Measurements from ENCODE around the gene GRN.
A peak's percentile ranks its signal among the peaks of the same experiment; 100 is the strongest.

Gene GRN

DNA sequence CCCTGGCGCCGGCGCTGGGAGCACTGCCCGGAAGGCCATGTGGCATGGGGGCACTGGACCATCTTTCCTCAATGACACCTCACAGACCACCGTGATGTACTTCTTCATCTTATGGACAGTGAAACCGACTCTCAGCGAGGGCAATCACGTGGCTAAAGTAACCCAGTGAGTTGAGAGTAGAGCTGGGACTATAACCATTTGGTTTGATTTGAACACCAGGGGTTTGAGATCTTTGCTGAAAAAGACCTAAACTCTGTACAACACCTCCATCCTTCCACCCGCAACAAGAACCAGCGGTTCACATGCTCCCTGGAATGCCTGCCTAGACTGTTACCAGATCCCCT lies 41.1 kb downstream of the GRN start:
- ATAC-seq (ENCODE audit: insufficient read depth, low read depth) (no peak), DNase-seq (no peak)
- H3K27ac ChIP-seq (ENCODE audit: low read length): no peak overlapping the region
- no peaks in the 10 kb centered on the region for H3K36me3 ChIP-seq (ENCODE audit: insufficient read depth, low read length)
- TF ChIP-seq EZH2 (IDR thresholded peaks at IDR 0.05; ENCODE audit: borderline replicate concordance, low read depth, low read length, severe bottlenecking): no peak
- TF ChIP-seq, protein P1, sequence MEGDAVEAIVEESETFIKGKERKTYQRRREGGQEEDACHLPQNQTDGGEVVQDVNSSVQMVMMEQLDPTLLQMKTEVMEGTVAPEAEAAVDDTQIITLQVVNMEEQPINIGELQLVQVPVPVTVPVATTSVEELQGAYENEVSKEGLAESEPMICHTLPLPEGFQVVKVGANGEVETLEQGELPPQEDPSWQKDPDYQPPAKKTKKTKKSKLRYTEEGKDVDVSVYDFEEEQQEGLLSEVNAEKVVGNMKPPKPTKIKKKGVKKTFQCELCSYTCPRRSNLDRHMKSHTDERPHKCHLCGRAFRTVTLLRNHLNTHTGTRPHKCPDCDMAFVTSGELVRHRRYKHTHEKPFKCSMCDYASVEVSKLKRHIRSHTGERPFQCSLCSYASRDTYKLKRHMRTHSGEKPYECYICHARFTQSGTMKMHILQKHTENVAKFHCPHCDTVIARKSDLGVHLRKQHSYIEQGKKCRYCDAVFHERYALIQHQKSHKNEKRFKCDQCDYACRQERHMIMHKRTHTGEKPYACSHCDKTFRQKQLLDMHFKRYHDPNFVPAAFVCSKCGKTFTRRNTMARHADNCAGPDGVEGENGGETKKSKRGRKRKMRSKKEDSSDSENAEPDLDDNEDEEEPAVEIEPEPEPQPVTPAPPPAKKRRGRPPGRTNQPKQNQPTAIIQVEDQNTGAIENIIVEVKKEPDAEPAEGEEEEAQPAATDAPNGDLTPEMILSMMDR (IDR thresholded peaks at IDR 0.05; ENCODE audit: borderline replicate concordance, extremely low read depth, low read length, poor library complexity, severe bottlenecking): no peak
- H3K4me1 ChIP-seq (ENCODE audit: insufficient read depth, low read length): peaks cover 10% of the 10 kb centered on the region
- H3K4me2 ChIP-seq (ENCODE audit: insufficient read depth, low read length): peak overlapping the region; percentile 70
- peaks cover 2% of the 10 kb centered on the region for H3K27me3 ChIP-seq (ENCODE audit: insufficient read depth, low read length, poor library complexity)
- no peaks in the 10 kb centered on the region for H3K9me3 ChIP-seq (ENCODE audit: insufficient read depth, low read length, severe bottlenecking)
- no peaks in the 10 kb centered on the region; the same call in 1 of the 2 replicates for H4K20me1 ChIP-seq (ENCODE audit: insufficient read depth, low read length)
- no peak overlapping the region for H3K9ac ChIP-seq (ENCODE audit: low read depth, low read length)
- H3K79me2 ChIP-seq (ENCODE audit: insufficient read depth, low read length): no peaks in the 10 kb centered on the region
- H2AFZ ChIP-seq (ENCODE audit: low read depth, low read length): no peak overlapping the region
- H3K4me3 ChIP-seq (ENCODE audit: low read depth in 1 of 2, low read length in 2 of 2): no peak overlapping the region

DNA sequence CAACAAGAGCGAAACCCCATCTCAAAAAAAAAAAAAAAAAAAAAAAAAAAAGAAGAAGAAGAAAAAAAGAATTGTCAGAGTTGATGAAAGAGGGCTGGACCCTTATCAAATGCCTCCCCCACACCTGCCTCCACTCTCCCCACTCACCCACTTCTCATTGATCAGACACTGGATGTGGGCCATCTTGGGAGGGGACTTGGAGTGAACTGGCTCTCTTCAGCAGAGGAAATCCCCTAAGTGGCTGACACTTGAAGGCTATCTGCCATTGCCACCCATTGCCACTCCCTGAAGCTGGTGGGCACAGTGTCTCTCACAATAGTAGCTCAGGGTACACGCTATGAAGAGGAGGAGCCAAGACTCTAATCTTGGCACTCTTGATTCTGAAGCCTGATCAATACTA lies 42.7 kb downstream of the GRN start:
- H3K9me3 ChIP-seq (ENCODE audit: insufficient read depth, low read length, severe bottlenecking): no peaks in the 10 kb centered on the region
- no peak overlapping the region for H3K9ac ChIP-seq (ENCODE audit: low read depth, low read length)
- H3K4me2 ChIP-seq (ENCODE audit: insufficient read depth, low read length): no peak overlapping the region
- H3K4me3 ChIP-seq (ENCODE audit: low read depth in 1 of 2, low read length in 2 of 2): no peak overlapping the region
- no peaks in the 10 kb centered on the region for H3K36me3 ChIP-seq (ENCODE audit: insufficient read depth, low read length)
- H3K4me1 ChIP-seq (ENCODE audit: insufficient read depth, low read length): peaks cover 10% of the 10 kb centered on the region
- no peaks in the 10 kb centered on the region for H3K27me3 ChIP-seq (ENCODE audit: insufficient read depth, low read length, poor library complexity)
- H4K20me1 ChIP-seq (ENCODE audit: insufficient read depth, low read length): no peaks in the 10 kb centered on the region; the same call in 1 of the 2 replicates
- no peaks in the 10 kb centered on the region for H3K79me2 ChIP-seq (ENCODE audit: insufficient read depth, low read length)
- no peak for TF ChIP-seq EZH2 (IDR thresholded peaks at IDR 0.05; ENCODE audit: borderline replicate concordance, low read depth, low read length, severe bottlenecking)
- TF ChIP-seq, protein P1 (IDR thresholded peaks at IDR 0.05; ENCODE audit: borderline replicate concordance, extremely low read depth, low read length, poor library complexity, severe bottlenecking): no peak
- ATAC-seq (ENCODE audit: insufficient read depth, low read depth) (no peak), DNase-seq (no peak)
- H2AFZ ChIP-seq (ENCODE audit: low read depth, low read length): no peak overlapping the region
- H3K27ac ChIP-seq (ENCODE audit: low read length): no peak overlapping the region

DNA sequence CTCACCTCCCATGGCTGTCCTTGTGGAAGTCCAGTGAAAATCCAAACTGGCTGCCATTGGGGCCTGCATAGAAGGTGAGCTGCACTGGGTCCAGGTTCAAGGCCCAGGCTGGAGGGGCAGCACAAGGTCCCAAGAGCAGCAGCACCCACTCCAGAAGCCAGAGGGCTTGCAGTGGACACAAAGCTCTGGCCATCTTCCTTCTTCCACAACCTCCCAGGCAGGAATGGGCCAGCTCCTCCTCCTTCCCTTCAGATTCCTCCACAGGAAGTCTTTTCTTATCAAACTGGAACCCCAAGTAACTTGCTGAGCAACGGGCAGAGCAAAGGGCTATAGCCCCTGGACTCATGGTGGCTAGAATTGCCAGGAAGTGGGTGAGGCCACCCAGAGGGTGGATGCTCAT lies 44.2 kb downstream of the GRN start, which contains the start of gene ITGA2B:
TSS of gene ITGA2B (minus strand) at position 369 of the 400 bp plus-strand sequence. CDS start at position 193, 176 bp downstream.
- Histone ChIP-seq H3K27me3 (ENCODE audit: insufficient read depth, low read length, poor library complexity) (no peaks in the 10 kb centered on the region), H2AFZ (ENCODE audit: low read depth, low read length) (no peak within 1 kb of the TSS), H3K4me1 (ENCODE audit: insufficient read depth, low read length) (peaks cover 10% of the 10 kb centered on the region), H3K79me2 (ENCODE audit: insufficient read depth, low read length) (no peaks in the 10 kb centered on the region), H3K4me2 (ENCODE audit: insufficient read depth, low read length) (no peak within 1 kb of the TSS), H4K20me1 (ENCODE audit: insufficient read depth, low read length) (no peaks in the 10 kb centered on the region), H3K36me3 (ENCODE audit: insufficient read depth, low read length) (no peaks in the 10 kb centered on the region), H3K27ac (ENCODE audit: low read length) (no peak within 1 kb of the TSS), H3K9ac (ENCODE audit: low read depth, low read length) (no peak within 1 kb of the TSS), H3K9me3 (ENCODE audit: insufficient read depth, low read length, severe bottlenecking) (no peaks in the 10 kb centered on the region), H3K4me3 (ENCODE audit: low read depth in 1 of 2, low read length in 2 of 2) (no peak within 1 kb of the TSS)
- TF ChIP-seq EZH2 (IDR thresholded peaks at IDR 0.05; ENCODE audit: borderline replicate concordance, low read depth, low read length, severe bottlenecking): no peak
- TF ChIP-seq, protein P1 (IDR thresholded peaks at IDR 0.05; ENCODE audit: borderline replicate concordance, extremely low read depth, low read length, poor library complexity, severe bottlenecking): no peak
- DNase-seq: no peak
- ATAC-seq (ENCODE audit: insufficient read depth, low read depth): no peak

DNA sequence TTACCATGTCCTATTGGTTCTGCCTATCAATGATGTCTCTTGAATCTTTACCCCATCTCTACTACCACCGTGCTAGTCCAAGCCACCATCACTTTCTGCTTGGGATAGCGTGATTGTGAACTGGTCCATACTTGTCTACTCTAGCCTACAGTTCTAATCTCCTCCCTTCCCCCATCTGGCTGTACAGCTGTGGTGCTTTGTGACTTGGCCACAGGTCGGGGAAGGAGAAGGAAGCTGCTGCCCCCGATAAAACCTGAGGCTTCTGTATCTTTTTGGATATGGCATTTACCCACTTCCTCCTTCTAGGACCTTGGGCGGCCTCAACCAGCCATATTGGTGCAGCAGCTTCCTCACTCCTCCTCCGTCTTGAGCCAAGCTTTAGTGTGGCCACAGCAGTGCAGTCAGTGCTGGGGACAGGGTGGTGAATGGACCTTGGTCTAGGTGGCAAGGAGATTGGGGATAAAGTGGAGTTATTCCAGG lies 44.7 kb downstream of the GRN start:
- H3K27ac ChIP-seq (ENCODE audit: low read length): no peak overlapping the region
- no peak overlapping the region for H2AFZ ChIP-seq (ENCODE audit: low read depth, low read length)
- H3K4me2 ChIP-seq (ENCODE audit: insufficient read depth, low read length): no peak overlapping the region
- H3K4me3 ChIP-seq (ENCODE audit: low read depth in 1 of 2, low read length in 2 of 2): no peak overlapping the region
- H3K4me1 ChIP-seq (ENCODE audit: insufficient read depth, low read length): peaks cover 10% of the 10 kb centered on the region
- no peak for DNase-seq
- H3K27me3 ChIP-seq (ENCODE audit: insufficient read depth, low read length, poor library complexity): no peaks in the 10 kb centered on the region
- no peaks in the 10 kb centered on the region for H3K9me3 ChIP-seq (ENCODE audit: insufficient read depth, low read length, severe bottlenecking)
- H3K9ac ChIP-seq (ENCODE audit: low read depth, low read length): no peak overlapping the region
- H3K36me3 ChIP-seq (ENCODE audit: insufficient read depth, low read length): no peaks in the 10 kb centered on the region
- no peak for ATAC-seq (ENCODE audit: insufficient read depth, low read depth)
- H4K20me1 ChIP-seq (ENCODE audit: insufficient read depth, low read length): no peaks in the 10 kb centered on the region
- TF ChIP-seq, protein P1 (IDR thresholded peaks at IDR 0.05; ENCODE audit: borderline replicate concordance, extremely low read depth, low read length, poor library complexity, severe bottlenecking): no peak
- TF ChIP-seq EZH2 (IDR thresholded peaks at IDR 0.05; ENCODE audit: borderline replicate concordance, low read depth, low read length, severe bottlenecking): no peak
- H3K79me2 ChIP-seq (ENCODE audit: insufficient read depth, low read length): no peaks in the 10 kb centered on the region
